ENCODE data around the gene HINT3.

HINT3 gene

DNA sequence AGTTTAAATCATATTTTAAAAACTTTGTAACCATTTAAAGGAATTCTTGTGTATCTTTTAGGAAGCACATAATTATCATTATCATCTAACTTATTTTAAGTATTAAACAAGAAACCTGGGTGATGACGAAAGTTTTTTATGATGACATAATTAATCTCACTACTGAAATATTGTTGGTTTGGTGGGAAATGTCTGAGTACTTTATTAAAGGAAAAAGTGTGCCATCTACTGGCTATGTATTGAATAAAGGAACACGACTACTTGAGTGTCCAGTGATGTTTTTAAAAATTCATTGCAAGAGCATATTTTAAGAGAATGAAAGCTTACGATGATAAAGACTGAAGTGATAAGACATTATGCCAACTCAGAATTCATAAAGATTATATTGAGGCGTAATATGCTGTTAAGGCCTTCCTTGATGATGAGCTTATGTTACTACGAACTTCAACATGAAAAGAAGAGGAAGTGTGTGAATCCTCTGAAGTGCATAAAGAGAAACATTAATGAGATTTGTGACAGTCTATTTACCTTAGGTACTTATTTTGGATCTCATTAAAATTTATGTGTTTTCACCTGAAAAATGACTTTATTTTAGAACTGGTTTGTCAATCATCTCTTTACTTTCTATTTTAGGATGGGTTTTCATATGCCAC, 17.8 kb downstream of the HINT3 start:
- peak; percentile 36 for TF ChIP-seq CTCF (IDR thresholded peaks at IDR 0.05; ENCODE audit: insufficient read depth, low read depth, low read length, missing control alignments)
- DNase-seq (ENCODE audit: low read depth) = peak; percentile 58
- H3K4me3 ChIP-seq (ENCODE audit: low read depth, low read length) = no peak overlapping the region

DNA sequence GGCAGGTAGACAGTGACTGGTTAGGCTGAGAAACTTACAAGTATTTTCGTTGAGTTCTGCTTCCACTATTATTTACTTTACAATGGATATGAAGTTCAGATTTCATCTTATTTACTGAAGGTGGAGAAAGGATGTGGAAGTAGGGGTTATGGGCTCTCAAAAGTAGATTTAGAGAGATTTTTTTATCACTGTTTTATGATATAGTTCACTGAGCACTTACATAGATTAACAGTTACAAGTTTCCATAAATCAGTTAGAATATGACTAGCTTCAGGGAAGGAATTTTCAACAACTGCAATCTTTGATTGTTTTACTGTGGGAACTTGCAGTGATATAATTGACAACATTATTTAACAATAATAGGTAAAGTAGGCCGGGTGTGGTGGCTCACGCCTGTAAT, 22.5 kb downstream of the HINT3 start:
- no peak for TF ChIP-seq CTCF (IDR thresholded peaks at IDR 0.05; ENCODE audit: insufficient read depth, low read depth, low read length, missing control alignments)
- DNase-seq (ENCODE audit: low read depth) = no peak
- no peak overlapping the region for H3K4me3 ChIP-seq (ENCODE audit: low read depth, low read length)

GRCh38 chr6:125981571-125982185, 25.1 kb downstream of the HINT3 start:
- no peak for TF ChIP-seq CTCF (IDR thresholded peaks at IDR 0.05; ENCODE audit: insufficient read depth, low read depth, low read length, missing control alignments)
- DNase-seq (ENCODE audit: low read depth) = no peak
- no peak overlapping the region for H3K4me3 ChIP-seq (ENCODE audit: low read depth, low read length)

GRCh38 chr6:125983246-125983945, 26.8 kb downstream of the HINT3 start:
- TF ChIP-seq CTCF (IDR thresholded peaks at IDR 0.05; ENCODE audit: insufficient read depth, low read depth, low read length, missing control alignments) = no peak
- DNase-seq (ENCODE audit: low read depth) = no peak
- no peak overlapping the region for H3K4me3 ChIP-seq (ENCODE audit: low read depth, low read length)

DNA sequence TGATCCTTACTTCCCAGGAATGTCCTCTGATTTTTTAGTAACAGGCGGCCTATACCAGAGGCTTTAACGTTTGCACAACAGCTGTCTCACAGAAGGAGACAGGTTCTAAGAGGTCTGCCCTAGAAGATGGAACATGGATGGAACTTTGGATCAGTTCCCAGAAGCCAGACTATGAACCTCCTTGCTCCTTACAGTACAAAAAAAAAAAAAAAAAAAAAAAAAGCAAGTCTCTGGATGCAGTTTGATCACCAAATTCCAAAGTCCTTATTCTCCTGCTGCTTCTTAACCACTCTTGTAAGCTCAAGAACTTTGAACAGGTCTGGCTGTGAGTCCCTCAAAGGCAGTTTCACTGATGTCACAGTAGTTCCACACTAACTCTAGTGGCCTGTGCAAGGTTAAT, 27.7 kb downstream of the HINT3 start:
- no peak for DNase-seq (ENCODE audit: low read depth)
- TF ChIP-seq CTCF (IDR thresholded peaks at IDR 0.05; ENCODE audit: insufficient read depth, low read depth, low read length, missing control alignments) = no peak
- H3K4me3 ChIP-seq (ENCODE audit: low read depth, low read length) = no peak overlapping the region

- no peak for DNase-seq (ENCODE audit: low read depth)
- TF ChIP-seq CTCF (IDR thresholded peaks at IDR 0.05; ENCODE audit: insufficient read depth, low read depth, low read length, missing control alignments) = no peak
- peak overlapping the region; percentile 96 for H3K4me3 ChIP-seq (ENCODE audit: low read depth, low read length)
Measured at GRCh38 chr6:125985522-125985921, 29.0 kb downstream of the HINT3 start.

Data from GM12865 (cell line).